GM23338 (cell line): ENCODE measurements around the gene NHLRC4. TPM values are rescaled to one million over a fixed set of nuclear protein-coding genes. Genes with fewer than 3 reads are reported as not detected.

Source experiments
- ATAC-seq: fragments of 200-7000 bp; cut with Tn5 transposase; 3 replicates; pipeline ENCODE4 v1.9.1; 2020
- DNase-seq: peaks from one replicate; pipeline ENCODE4 v3.0.0-alpha.2; 2015; ENCODE audit warnings: low spot score
- H2AFZ ChIP-seq: fragments of 200-600 bp; sonication (generic); 2 replicates; pipeline ENCODE4 v1.8.0; 2016; ENCODE audit warnings: antibody characterized with exemption, mild to moderate bottlenecking, moderate library complexity
- H3F3A ChIP-seq: fragments of 200-600 bp; sonication (generic); replicated peaks from 2 replicates; pipeline ENCODE4 v1.8.0; 2017; ENCODE audit warnings: antibody characterized with exemption, mixed run types, low read depth
- H3K27ac ChIP-seq: fragments of 200-600 bp; sonication (generic); 2 replicates; pipeline ENCODE4 v1.6.1; 2016; ENCODE audit warnings: low read depth
- H3K27me3 ChIP-seq: fragments of 200-600 bp; sonication (generic); 2 replicates; pipeline ENCODE4 v1.8.0; 2016; ENCODE audit warnings: mild to moderate bottlenecking, mixed run types, moderate library complexity; ENCODE audit not compliant: insufficient read depth
- H3K36me3 ChIP-seq: fragments of 200-600 bp; sonication (generic); 2 replicates; pipeline ENCODE4 v1.8.0; 2016; ENCODE audit warnings: mild to moderate bottlenecking; ENCODE audit not compliant: insufficient read depth
- H3K4me1 ChIP-seq: fragments of 200-600 bp; sonication (generic); 2 replicates; pipeline ENCODE4 v1.8.0; 2016; ENCODE audit warnings: mild to moderate bottlenecking, moderate library complexity; ENCODE audit not compliant: insufficient read depth
- H3K4me2 ChIP-seq: fragments of 200-600 bp; sonication (generic); 2 replicates; pipeline ENCODE4 v1.7.1; 2017; ENCODE audit warnings: mixed run types
- H3K4me3 ChIP-seq: fragments of 200-600 bp; sonication (generic); 2 replicates; pipeline ENCODE4 v1.6.1; 2016; ENCODE audit warnings: mixed run types
- H3K79me2 ChIP-seq: fragments of 200-600 bp; sonication (generic); replicated peaks from 2 replicates; pipeline ENCODE4 v1.8.0; 2017; ENCODE audit warnings: mild to moderate bottlenecking; ENCODE audit not compliant: insufficient read depth
- H3K9me2 ChIP-seq: fragments of 200-600 bp; sonication (generic); 2 replicates; pipeline ENCODE4 v1.8.0; 2017; ENCODE audit not compliant: insufficient read depth
- H4K20me1 ChIP-seq: fragments of 200-600 bp; sonication (generic); replicated peaks from 2 replicates; pipeline ENCODE4 v1.8.0; 2017; ENCODE audit warnings: mild to moderate bottlenecking; ENCODE audit not compliant: insufficient read depth
- H3K27ac Mint-ChIP-seq: 2 replicates; pipeline ENCODE4 v1.8.0; 2020; ENCODE audit warnings: inconsistent platforms, mild to moderate bottlenecking, moderate library complexity, mixed read lengths
- H3K27me3 Mint-ChIP-seq: 3 replicates; pipeline ENCODE4 v1.8.0; 2022; ENCODE audit warnings: low read depth, mild to moderate bottlenecking, moderate library complexity, mixed read lengths, inconsistent platforms; ENCODE audit not compliant: insufficient read depth, poor library complexity
- H3K36me3 Mint-ChIP-seq: 3 replicates; pipeline ENCODE4 v1.8.0; 2021; ENCODE audit warnings: low read depth, mild to moderate bottlenecking, inconsistent platforms, moderate library complexity, mixed read lengths
- H3K4me1 Mint-ChIP-seq: 3 replicates; pipeline ENCODE4 v1.8.0; 2020; ENCODE audit warnings: mild to moderate bottlenecking, inconsistent platforms, mixed read lengths
- H3K4me3 Mint-ChIP-seq: 3 replicates; pipeline ENCODE4 v1.8.0; 2021; ENCODE audit warnings: moderate library complexity, mild to moderate bottlenecking, inconsistent platforms, mixed read lengths
- H3K9me3 Mint-ChIP-seq: 3 replicates; pipeline ENCODE4 v1.8.0; 2020; ENCODE audit warnings: moderate library complexity, mild to moderate bottlenecking, inconsistent platforms, mixed read lengths
- CREB1 ChIP-seq: fragments of 250-450 bp; sonication (Bioruptor Pico); IDR thresholded peaks from 2 replicates; pipeline ENCODE4 v1.5.0; 2020; ENCODE audit warnings: low read depth, mild to moderate bottlenecking, moderate library complexity
- CTCF ChIP-seq, 2 experiments: fragments of 200-600 bp in 1 of 2; sonication (generic) in 1 of 2; conservative IDR thresholded peaks; 2 replicates each; pipeline versions ENCODE4 v1.5.1 to v1.6.1; 2016 to 2017; ENCODE audit warnings: antibody characterized with exemption in 2 of 2, low read depth in 2 of 2, mild to moderate bottlenecking in 2 of 2, moderate library complexity in 1 of 2
- ETS1 ChIP-seq: IDR thresholded peaks from 2 replicates; pipeline ENCODE4 v1.6.1; 2016; ENCODE audit warnings: antibody characterized with exemption
- EZH2 ChIP-seq: fragments of 200-600 bp; sonication (generic); IDR thresholded peaks from one replicate; pipeline ENCODE4 v1.8.0; 2017; ENCODE audit warnings: antibody characterized with exemption, mild to moderate bottlenecking, low read depth; ENCODE audit not compliant: unreplicated experiment
- EZH2phosphoT487 ChIP-seq: fragments of 200-600 bp; sonication (generic); IDR thresholded peaks from one replicate; pipeline ENCODE4 v1.8.1; 2018; ENCODE audit warnings: antibody characterized with exemption; ENCODE audit not compliant: unreplicated experiment
- JUNB ChIP-seq: IDR thresholded peaks from one replicate; pipeline ENCODE4 v1.6.1; 2016; ENCODE audit warnings: antibody characterized with exemption; ENCODE audit not compliant: unreplicated experiment
- POLR2AphosphoS5 ChIP-seq: IDR thresholded peaks from 2 replicates; pipeline ENCODE4 v1.6.1; 2016; ENCODE audit warnings: antibody characterized with exemption, low read depth
- REST ChIP-seq: IDR thresholded peaks from one replicate; pipeline ENCODE4 v1.6.1; 2018; ENCODE audit warnings: antibody characterized with exemption; ENCODE audit not compliant: unreplicated experiment
- ZNF114 ChIP-seq: fragments of 250-450 bp; sonication (Bioruptor Pico); IDR thresholded peaks from 2 replicates; pipeline ENCODE4 v1.5.0; 2020; ENCODE audit warnings: mild to moderate bottlenecking, moderate library complexity
- ZNF331 ChIP-seq: fragments of 250-450 bp; sonication (Bioruptor Pico); IDR thresholded peaks from 2 replicates; pipeline ENCODE4 v1.5.0; 2020; ENCODE audit warnings: low read depth, mild to moderate bottlenecking, moderate library complexity
- ZNF462 ChIP-seq: fragments of 250-450 bp; sonication (Bioruptor Pico); IDR thresholded peaks from 2 replicates; pipeline ENCODE4 v1.5.0; 2020; ENCODE audit warnings: mild to moderate bottlenecking, moderate library complexity
- polyA plus RNA-seq: library from polyadenylated mRNA; unstranded; fragments of >200 nt; fragmentation: Nextera tagmentation; extraction: Ambion mirVana; gene quantifications from 2 replicates; pipeline ENCODE4 v1.2.1, GENCODE V29; 2016
- total RNA-seq: library from RNA; depleted of rRNA; stranded (reverse); fragments of >200 nt; shearing (Covaris generic); gene quantifications from 2 replicates; pipeline ENCODE4 v1.2.3, GENCODE V29; 2014

NHLRC4 gene
- total and polyA plus RNA-seq, 2 experiments from 2014 or later, result 0.47 to 0.80 TPM

GRCh38 chr16:580946-581498, 14.2 kb downstream of the NHLRC4 start:
- H4K20me1 ChIP-seq, result no peaks in the 10 kb centered on the region

More at GRCh38 chr16:580946-581498, 14.2 kb downstream of the NHLRC4 start:
- Mint-ChIP-seq H3K4me3 (no peak overlapping the region), H3K9me3 (no peaks in the 10 kb centered on the region; the same call in 2 of the 3 replicates), H3K27ac (no peak overlapping the region), H3K27me3 (peaks cover 11% of the 10 kb centered on the region), H3K36me3 (no peaks in the 10 kb centered on the region), H3K4me1 (peaks cover 9% of the 10 kb centered on the region)
- Histone ChIP-seq H3K4me3 (no peak overlapping the region), H3K4me2 (no peak overlapping the region), H3F3A (peaks cover 10% of the 10 kb centered on the region; the same call in 1 of the 2 replicates), H2AFZ (no peak overlapping the region), H3K9me2 (no peaks in the 10 kb centered on the region), H3K27ac (no peak overlapping the region), H3K36me3 (no peaks in the 10 kb centered on the region), H3K27me3 (peaks cover 8% of the 10 kb centered on the region), H3K79me2 (no peaks in the 10 kb centered on the region), H3K4me1 (peaks cover 5% of the 10 kb centered on the region; the same call in 1 of the 2 replicates)
- no peak for DNase-seq
- TF ChIP-seq JUNB, result no peak
- TF ChIP-seq ZNF114 (CRISPR knock-in tag), result no peak
- TF ChIP-seq CREB1, result no peak
- no peak for TF ChIP-seq ZNF331 (CRISPR knock-in tag)
- no peak for TF ChIP-seq POLR2AphosphoS5
- no peak for TF ChIP-seq ETS1
- TF ChIP-seq EZH2, result no peak
- TF ChIP-seq ZNF462 (CRISPR knock-in tag), result no peak
- no peak for TF ChIP-seq CTCF (conservative IDR thresholded peaks at IDR 0.05; ENCODE audit: low read depth in 2 of 2)
- no peak for TF ChIP-seq EZH2phosphoT487
- no peak for TF ChIP-seq REST
- ATAC-seq, result no peak
